GM23338 (cell line): ENCODE measurements around the gene FXYD7. TPM values are rescaled to one million over a fixed set of nuclear protein-coding genes. Genes with fewer than 3 reads are reported as not detected.

Experiments
- ATAC-seq: fragments of 200-7000 bp; cut with Tn5 transposase; 3 replicates; pipeline ENCODE4 v1.9.1; 2020
- DNase-seq: peaks from one replicate; pipeline ENCODE4 v3.0.0-alpha.2; 2015; ENCODE audit warnings: low spot score
- H2AFZ ChIP-seq: fragments of 200-600 bp; sonication (generic); 2 replicates; pipeline ENCODE4 v1.8.0; 2016; ENCODE audit warnings: antibody characterized with exemption, mild to moderate bottlenecking, moderate library complexity
- H3F3A ChIP-seq: fragments of 200-600 bp; sonication (generic); replicated peaks from 2 replicates; pipeline ENCODE4 v1.8.0; 2017; ENCODE audit warnings: antibody characterized with exemption, mixed run types, low read depth
- H3K27ac ChIP-seq: fragments of 200-600 bp; sonication (generic); 2 replicates; pipeline ENCODE4 v1.6.1; 2016; ENCODE audit warnings: low read depth
- H3K27me3 ChIP-seq: fragments of 200-600 bp; sonication (generic); 2 replicates; pipeline ENCODE4 v1.8.0; 2016; ENCODE audit warnings: mild to moderate bottlenecking, mixed run types, moderate library complexity; ENCODE audit not compliant: insufficient read depth
- H3K36me3 ChIP-seq: fragments of 200-600 bp; sonication (generic); 2 replicates; pipeline ENCODE4 v1.8.0; 2016; ENCODE audit warnings: mild to moderate bottlenecking; ENCODE audit not compliant: insufficient read depth
- H3K4me1 ChIP-seq: fragments of 200-600 bp; sonication (generic); 2 replicates; pipeline ENCODE4 v1.8.0; 2016; ENCODE audit warnings: mild to moderate bottlenecking, moderate library complexity; ENCODE audit not compliant: insufficient read depth
- H3K4me2 ChIP-seq: fragments of 200-600 bp; sonication (generic); 2 replicates; pipeline ENCODE4 v1.7.1; 2017; ENCODE audit warnings: mixed run types
- H3K4me3 ChIP-seq: fragments of 200-600 bp; sonication (generic); 2 replicates; pipeline ENCODE4 v1.6.1; 2016; ENCODE audit warnings: mixed run types
- H3K79me2 ChIP-seq: fragments of 200-600 bp; sonication (generic); replicated peaks from 2 replicates; pipeline ENCODE4 v1.8.0; 2017; ENCODE audit warnings: mild to moderate bottlenecking; ENCODE audit not compliant: insufficient read depth
- H3K9me2 ChIP-seq: fragments of 200-600 bp; sonication (generic); 2 replicates; pipeline ENCODE4 v1.8.0; 2017; ENCODE audit not compliant: insufficient read depth
- H4K20me1 ChIP-seq: fragments of 200-600 bp; sonication (generic); replicated peaks from 2 replicates; pipeline ENCODE4 v1.8.0; 2017; ENCODE audit warnings: mild to moderate bottlenecking; ENCODE audit not compliant: insufficient read depth
- H3K27ac Mint-ChIP-seq: 2 replicates; pipeline ENCODE4 v1.8.0; 2020; ENCODE audit warnings: inconsistent platforms, mild to moderate bottlenecking, moderate library complexity, mixed read lengths
- H3K27me3 Mint-ChIP-seq: 3 replicates; pipeline ENCODE4 v1.8.0; 2022; ENCODE audit warnings: low read depth, mild to moderate bottlenecking, moderate library complexity, mixed read lengths, inconsistent platforms; ENCODE audit not compliant: insufficient read depth, poor library complexity
- H3K36me3 Mint-ChIP-seq: 3 replicates; pipeline ENCODE4 v1.8.0; 2021; ENCODE audit warnings: low read depth, mild to moderate bottlenecking, inconsistent platforms, moderate library complexity, mixed read lengths
- H3K4me1 Mint-ChIP-seq: 3 replicates; pipeline ENCODE4 v1.8.0; 2020; ENCODE audit warnings: mild to moderate bottlenecking, inconsistent platforms, mixed read lengths
- H3K4me3 Mint-ChIP-seq: 3 replicates; pipeline ENCODE4 v1.8.0; 2021; ENCODE audit warnings: moderate library complexity, mild to moderate bottlenecking, inconsistent platforms, mixed read lengths
- H3K9me3 Mint-ChIP-seq: 3 replicates; pipeline ENCODE4 v1.8.0; 2020; ENCODE audit warnings: moderate library complexity, mild to moderate bottlenecking, inconsistent platforms, mixed read lengths
- EZH2 ChIP-seq: fragments of 200-600 bp; sonication (generic); IDR thresholded peaks from one replicate; pipeline ENCODE4 v1.8.0; 2017; ENCODE audit warnings: antibody characterized with exemption, mild to moderate bottlenecking, low read depth; ENCODE audit not compliant: unreplicated experiment
- EZH2phosphoT487 ChIP-seq: fragments of 200-600 bp; sonication (generic); IDR thresholded peaks from one replicate; pipeline ENCODE4 v1.8.1; 2018; ENCODE audit warnings: antibody characterized with exemption; ENCODE audit not compliant: unreplicated experiment
- JUNB ChIP-seq: IDR thresholded peaks from one replicate; pipeline ENCODE4 v1.6.1; 2016; ENCODE audit warnings: antibody characterized with exemption; ENCODE audit not compliant: unreplicated experiment
- NANOG ChIP-seq: IDR thresholded peaks from 2 replicates; pipeline ENCODE4 v1.6.1; 2016; ENCODE audit warnings: antibody characterized with exemption, borderline replicate concordance
- STAT1 ChIP-seq: IDR thresholded peaks from one replicate; pipeline ENCODE4 v1.6.1; 2016; ENCODE audit warnings: antibody characterized with exemption; ENCODE audit not compliant: unreplicated experiment
- ZNF114 ChIP-seq: fragments of 250-450 bp; sonication (Bioruptor Pico); IDR thresholded peaks from 2 replicates; pipeline ENCODE4 v1.5.0; 2020; ENCODE audit warnings: mild to moderate bottlenecking, moderate library complexity
- ZNF331 ChIP-seq: fragments of 250-450 bp; sonication (Bioruptor Pico); IDR thresholded peaks from 2 replicates; pipeline ENCODE4 v1.5.0; 2020; ENCODE audit warnings: low read depth, mild to moderate bottlenecking, moderate library complexity
- polyA plus RNA-seq: library from polyadenylated mRNA; unstranded; fragments of >200 nt; fragmentation: Nextera tagmentation; extraction: Ambion mirVana; gene quantifications from 2 replicates; pipeline ENCODE4 v1.2.1, GENCODE V29; 2016
- total RNA-seq: library from RNA; depleted of rRNA; stranded (reverse); fragments of >200 nt; shearing (Covaris generic); gene quantifications from 2 replicates; pipeline ENCODE4 v1.2.3, GENCODE V29; 2014
- TF ChIP-seq, protein P1 (sequence below), 2 experiments: fragments of 200-600 bp in 1 of 2; sonication (generic) in 1 of 2; conservative IDR thresholded peaks; 2 replicates each; pipeline versions ENCODE4 v1.5.1 to v1.6.1; 2016 to 2017; ENCODE audit warnings: antibody characterized with exemption in 2 of 2, low read depth in 2 of 2, mild to moderate bottlenecking in 2 of 2, moderate library complexity in 1 of 2
- TF ChIP-seq, protein P2 (sequence below): IDR thresholded peaks from one replicate; pipeline ENCODE4 v1.6.1; 2018; ENCODE audit warnings: antibody characterized with exemption; ENCODE audit not compliant: unreplicated experiment
- TF ChIP-seq, protein P3 (sequence below): IDR thresholded peaks from 2 replicates; pipeline ENCODE4 v1.6.1; 2016; ENCODE audit warnings: antibody characterized with exemption
- TF ChIP-seq, protein P4 (sequence below): fragments of 250-450 bp; sonication (Bioruptor Pico); IDR thresholded peaks from 2 replicates; pipeline ENCODE4 v1.5.0; 2020; ENCODE audit warnings: mild to moderate bottlenecking, moderate library complexity

FXYD7 gene
- total and polyA plus RNA-seq, 2 experiments from 2014 or later, result 9.6 to 44.0 TPM

DNA sequence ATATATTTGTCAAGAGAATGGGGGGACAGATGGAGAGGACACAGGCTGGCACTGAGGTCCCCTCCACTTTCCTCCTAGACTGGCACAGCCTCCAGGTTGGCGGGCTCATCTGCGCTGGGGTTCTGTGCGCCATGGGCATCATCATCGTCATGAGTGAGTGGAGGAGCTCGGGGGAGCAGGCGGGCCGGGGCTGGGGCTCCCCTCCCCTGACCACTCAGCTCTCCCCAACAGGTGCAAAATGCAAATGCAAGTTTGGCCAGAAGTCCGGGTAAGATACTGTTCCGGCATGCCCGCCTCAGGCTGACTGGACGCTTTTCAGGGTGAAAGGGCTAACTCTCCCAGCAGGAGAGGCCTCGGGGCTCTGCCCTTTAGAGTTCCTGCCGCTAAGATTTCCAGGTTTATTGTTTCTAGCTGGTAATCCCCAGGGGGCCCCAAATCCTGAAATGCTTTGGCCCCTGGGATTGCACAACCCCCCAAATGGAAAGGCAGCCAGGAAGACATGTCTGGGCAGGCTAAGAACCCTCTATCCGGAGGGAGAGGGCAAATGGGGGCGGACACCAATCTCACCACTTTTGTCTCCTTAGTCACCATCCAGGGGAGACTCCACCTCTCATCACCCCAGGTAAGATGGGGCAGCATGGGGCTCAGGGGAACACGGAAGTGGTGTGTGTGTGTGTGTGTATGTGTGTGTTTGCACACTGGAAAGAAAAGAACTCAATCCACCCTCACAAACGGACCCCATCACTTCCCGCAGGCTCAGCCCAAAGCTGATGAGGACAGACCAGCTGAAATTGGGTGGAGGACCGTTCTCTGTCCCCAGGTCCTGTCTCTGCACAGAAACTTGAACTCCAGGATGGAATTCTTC lies 20.1 kb upstream of the FXYD7 start:
- Histone ChIP-seq H3K4me3 (no peak overlapping the region), H2AFZ (peak overlapping the region; percentile 81), H3K79me2 (no peaks in the 10 kb centered on the region), H3K4me1 (peaks cover 14% of the 10 kb centered on the region), H3K36me3 (no peaks in the 10 kb centered on the region), H3F3A (no peaks in the 10 kb centered on the region), H4K20me1 (no peaks in the 10 kb centered on the region), H3K9me2 (no peaks in the 10 kb centered on the region), H3K27me3 (no peaks in the 10 kb centered on the region), H3K4me2 (no peak overlapping the region), H3K27ac (no peak overlapping the region)
- Mint-ChIP-seq H3K36me3 (no peaks in the 10 kb centered on the region), H3K27me3 (peaks cover 13% of the 10 kb centered on the region), H3K9me3 (no peaks in the 10 kb centered on the region), H3K4me3 (no peak overlapping the region), H3K4me1 (peaks cover 29% of the 10 kb centered on the region; the same call in 2 of the 3 replicates), H3K27ac (peak overlapping the region; percentile 14; the same call in 1 of the 2 replicates)
- DNase-seq (no peak), ATAC-seq (no peak)
- TF ChIP-seq JUNB (no peak), EZH2phosphoT487 (no peak), ZNF331 (no peak), STAT1 (no peak), ZNF114 (CRISPR knock-in tag) (no peak), NANOG (no peak), EZH2 (no peak)
- TF ChIP-seq, protein P1, sequence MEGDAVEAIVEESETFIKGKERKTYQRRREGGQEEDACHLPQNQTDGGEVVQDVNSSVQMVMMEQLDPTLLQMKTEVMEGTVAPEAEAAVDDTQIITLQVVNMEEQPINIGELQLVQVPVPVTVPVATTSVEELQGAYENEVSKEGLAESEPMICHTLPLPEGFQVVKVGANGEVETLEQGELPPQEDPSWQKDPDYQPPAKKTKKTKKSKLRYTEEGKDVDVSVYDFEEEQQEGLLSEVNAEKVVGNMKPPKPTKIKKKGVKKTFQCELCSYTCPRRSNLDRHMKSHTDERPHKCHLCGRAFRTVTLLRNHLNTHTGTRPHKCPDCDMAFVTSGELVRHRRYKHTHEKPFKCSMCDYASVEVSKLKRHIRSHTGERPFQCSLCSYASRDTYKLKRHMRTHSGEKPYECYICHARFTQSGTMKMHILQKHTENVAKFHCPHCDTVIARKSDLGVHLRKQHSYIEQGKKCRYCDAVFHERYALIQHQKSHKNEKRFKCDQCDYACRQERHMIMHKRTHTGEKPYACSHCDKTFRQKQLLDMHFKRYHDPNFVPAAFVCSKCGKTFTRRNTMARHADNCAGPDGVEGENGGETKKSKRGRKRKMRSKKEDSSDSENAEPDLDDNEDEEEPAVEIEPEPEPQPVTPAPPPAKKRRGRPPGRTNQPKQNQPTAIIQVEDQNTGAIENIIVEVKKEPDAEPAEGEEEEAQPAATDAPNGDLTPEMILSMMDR (conservative IDR thresholded peaks at IDR 0.05; ENCODE audit: low read depth in 2 of 2), result no peak
- TF ChIP-seq, protein P2, sequence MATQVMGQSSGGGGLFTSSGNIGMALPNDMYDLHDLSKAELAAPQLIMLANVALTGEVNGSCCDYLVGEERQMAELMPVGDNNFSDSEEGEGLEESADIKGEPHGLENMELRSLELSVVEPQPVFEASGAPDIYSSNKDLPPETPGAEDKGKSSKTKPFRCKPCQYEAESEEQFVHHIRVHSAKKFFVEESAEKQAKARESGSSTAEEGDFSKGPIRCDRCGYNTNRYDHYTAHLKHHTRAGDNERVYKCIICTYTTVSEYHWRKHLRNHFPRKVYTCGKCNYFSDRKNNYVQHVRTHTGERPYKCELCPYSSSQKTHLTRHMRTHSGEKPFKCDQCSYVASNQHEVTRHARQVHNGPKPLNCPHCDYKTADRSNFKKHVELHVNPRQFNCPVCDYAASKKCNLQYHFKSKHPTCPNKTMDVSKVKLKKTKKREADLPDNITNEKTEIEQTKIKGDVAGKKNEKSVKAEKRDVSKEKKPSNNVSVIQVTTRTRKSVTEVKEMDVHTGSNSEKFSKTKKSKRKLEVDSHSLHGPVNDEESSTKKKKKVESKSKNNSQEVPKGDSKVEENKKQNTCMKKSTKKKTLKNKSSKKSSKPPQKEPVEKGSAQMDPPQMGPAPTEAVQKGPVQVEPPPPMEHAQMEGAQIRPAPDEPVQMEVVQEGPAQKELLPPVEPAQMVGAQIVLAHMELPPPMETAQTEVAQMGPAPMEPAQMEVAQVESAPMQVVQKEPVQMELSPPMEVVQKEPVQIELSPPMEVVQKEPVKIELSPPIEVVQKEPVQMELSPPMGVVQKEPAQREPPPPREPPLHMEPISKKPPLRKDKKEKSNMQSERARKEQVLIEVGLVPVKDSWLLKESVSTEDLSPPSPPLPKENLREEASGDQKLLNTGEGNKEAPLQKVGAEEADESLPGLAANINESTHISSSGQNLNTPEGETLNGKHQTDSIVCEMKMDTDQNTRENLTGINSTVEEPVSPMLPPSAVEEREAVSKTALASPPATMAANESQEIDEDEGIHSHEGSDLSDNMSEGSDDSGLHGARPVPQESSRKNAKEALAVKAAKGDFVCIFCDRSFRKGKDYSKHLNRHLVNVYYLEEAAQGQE, result no peak
- TF ChIP-seq, protein P3, sequence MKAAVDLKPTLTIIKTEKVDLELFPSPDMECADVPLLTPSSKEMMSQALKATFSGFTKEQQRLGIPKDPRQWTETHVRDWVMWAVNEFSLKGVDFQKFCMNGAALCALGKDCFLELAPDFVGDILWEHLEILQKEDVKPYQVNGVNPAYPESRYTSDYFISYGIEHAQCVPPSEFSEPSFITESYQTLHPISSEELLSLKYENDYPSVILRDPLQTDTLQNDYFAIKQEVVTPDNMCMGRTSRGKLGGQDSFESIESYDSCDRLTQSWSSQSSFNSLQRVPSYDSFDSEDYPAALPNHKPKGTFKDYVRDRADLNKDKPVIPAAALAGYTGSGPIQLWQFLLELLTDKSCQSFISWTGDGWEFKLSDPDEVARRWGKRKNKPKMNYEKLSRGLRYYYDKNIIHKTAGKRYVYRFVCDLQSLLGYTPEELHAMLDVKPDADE, result no peak
- TF ChIP-seq, protein P4, sequence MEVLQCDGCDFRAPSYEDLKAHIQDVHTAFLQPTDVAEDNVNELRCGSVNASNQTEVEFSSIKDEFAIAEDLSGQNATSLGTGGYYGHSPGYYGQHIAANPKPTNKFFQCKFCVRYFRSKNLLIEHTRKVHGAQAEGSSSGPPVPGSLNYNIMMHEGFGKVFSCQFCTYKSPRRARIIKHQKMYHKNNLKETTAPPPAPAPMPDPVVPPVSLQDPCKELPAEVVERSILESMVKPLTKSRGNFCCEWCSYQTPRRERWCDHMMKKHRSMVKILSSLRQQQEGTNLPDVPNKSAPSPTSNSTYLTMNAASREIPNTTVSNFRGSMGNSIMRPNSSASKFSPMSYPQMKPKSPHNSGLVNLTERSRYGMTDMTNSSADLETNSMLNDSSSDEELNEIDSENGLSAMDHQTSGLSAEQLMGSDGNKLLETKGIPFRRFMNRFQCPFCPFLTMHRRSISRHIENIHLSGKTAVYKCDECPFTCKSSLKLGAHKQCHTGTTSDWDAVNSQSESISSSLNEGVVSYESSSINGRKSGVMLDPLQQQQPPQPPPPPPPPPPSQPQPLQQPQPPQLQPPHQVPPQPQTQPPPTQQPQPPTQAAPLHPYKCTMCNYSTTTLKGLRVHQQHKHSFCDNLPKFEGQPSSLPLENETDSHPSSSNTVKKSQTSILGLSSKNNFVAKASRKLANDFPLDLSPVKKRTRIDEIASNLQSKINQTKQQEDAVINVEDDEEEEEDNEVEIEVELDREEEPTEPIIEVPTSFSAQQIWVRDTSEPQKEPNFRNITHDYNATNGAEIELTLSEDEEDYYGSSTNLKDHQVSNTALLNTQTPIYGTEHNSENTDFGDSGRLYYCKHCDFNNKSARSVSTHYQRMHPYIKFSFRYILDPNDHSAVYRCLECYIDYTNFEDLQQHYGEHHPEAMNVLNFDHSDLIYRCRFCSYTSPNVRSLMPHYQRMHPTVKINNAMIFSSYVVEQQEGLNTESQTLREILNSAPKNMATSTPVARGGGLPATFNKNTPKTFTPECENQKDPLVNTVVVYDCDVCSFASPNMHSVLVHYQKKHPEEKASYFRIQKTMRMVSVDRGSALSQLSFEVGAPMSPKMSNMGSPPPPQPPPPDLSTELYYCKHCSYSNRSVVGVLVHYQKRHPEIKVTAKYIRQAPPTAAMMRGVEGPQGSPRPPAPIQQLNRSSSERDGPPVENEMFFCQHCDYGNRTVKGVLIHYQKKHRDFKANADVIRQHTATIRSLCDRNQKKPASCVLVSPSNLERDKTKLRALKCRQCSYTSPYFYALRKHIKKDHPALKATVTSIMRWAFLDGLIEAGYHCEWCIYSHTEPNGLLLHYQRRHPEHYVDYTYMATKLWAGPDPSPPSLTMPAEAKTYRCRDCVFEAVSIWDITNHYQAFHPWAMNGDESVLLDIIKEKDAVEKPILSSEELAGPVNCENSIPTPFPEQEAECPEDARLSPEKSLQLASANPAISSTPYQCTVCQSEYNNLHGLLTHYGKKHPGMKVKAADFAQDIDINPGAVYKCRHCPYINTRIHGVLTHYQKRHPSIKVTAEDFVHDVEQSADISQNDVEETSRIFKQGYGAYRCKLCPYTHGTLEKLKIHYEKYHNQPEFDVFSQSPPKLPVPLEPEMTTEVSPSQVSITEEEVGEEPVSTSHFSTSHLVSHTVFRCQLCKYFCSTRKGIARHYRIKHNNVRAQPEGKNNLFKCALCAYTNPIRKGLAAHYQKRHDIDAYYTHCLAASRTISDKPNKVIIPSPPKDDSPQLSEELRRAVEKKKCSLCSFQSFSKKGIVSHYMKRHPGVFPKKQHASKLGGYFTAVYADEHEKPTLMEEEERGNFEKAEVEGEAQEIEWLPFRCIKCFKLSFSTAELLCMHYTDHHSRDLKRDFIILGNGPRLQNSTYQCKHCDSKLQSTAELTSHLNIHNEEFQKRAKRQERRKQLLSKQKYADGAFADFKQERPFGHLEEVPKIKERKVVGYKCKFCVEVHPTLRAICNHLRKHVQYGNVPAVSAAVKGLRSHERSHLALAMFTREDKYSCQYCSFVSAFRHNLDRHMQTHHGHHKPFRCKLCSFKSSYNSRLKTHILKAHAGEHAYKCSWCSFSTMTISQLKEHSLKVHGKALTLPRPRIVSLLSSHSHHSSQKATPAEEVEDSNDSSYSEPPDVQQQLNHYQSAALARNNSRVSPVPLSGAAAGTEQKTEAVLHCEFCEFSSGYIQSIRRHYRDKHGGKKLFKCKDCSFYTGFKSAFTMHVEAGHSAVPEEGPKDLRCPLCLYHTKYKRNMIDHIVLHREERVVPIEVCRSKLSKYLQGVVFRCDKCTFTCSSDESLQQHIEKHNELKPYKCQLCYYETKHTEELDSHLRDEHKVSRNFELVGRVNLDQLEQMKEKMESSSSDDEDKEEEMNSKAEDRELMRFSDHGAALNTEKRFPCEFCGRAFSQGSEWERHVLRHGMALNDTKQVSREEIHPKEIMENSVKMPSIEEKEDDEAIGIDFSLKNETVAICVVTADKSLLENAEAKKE (CRISPR knock-in tag), result no peak
